Fibroblast of lung (primary cell): ENCODE data around the gene SLC43A1. TPM values are rescaled to one million over a fixed set of nuclear protein-coding genes. Genes with fewer than 3 reads are reported as not detected.

Experiments
- DNase-seq, 2 donors: peaks; one replicate each; pipeline versions ENCODE4 v3.0.0 to v3.0.0-alpha.2; 2010; ENCODE audit warnings: low read depth in 2 of 2
- H2AFZ ChIP-seq: 2 replicates; pipeline ENCODE4 v1.5.1; 2012; ENCODE audit warnings: low read length, control low read depth, inconsistent platforms
- H3K27ac ChIP-seq: 2 replicates; pipeline ENCODE4 v1.5.1; 2011; ENCODE audit warnings: low read length, control low read depth; ENCODE audit not compliant: insufficient read depth
- H3K27me3 ChIP-seq: 2 replicates; pipeline ENCODE4 v1.5.1; 2011; ENCODE audit warnings: mild to moderate bottlenecking, low read length; ENCODE audit not compliant: control insufficient read depth, insufficient read depth
- H3K36me3 ChIP-seq: 2 replicates; pipeline ENCODE4 v1.5.1; 2011; ENCODE audit warnings: low read length; ENCODE audit not compliant: control insufficient read depth, insufficient read depth
- H3K4me1 ChIP-seq: 2 replicates; pipeline ENCODE4 v1.5.1; 2011; ENCODE audit warnings: low read length; ENCODE audit not compliant: control insufficient read depth, insufficient read depth; ENCODE audit errors: extremely low read depth
- H3K4me2 ChIP-seq: 2 replicates; pipeline ENCODE4 v1.5.1; 2011; ENCODE audit warnings: low read length, control low read depth; ENCODE audit not compliant: insufficient read depth; ENCODE audit errors: extremely low read depth
- H3K4me3 ChIP-seq, 4 experiments: fragments of 200-600 bp in 1 of 4; sonication (generic) in 1 of 4; replicated peaks in 1 of 4; 2 replicates each; pipeline ENCODE4 v1.5.1; 2011 to 2016; ENCODE audit warnings: low read length in 4 of 4, low read depth in 3 of 4, mild to moderate bottlenecking in 3 of 4, control low read depth in 2 of 4, inconsistent platforms in 1 of 4, mixed read lengths in 1 of 4; ENCODE audit not compliant: insufficient read depth in 1 of 4; ENCODE audit errors: control extremely low read depth in 1 of 4
- H3K79me2 ChIP-seq: 2 replicates; pipeline ENCODE4 v1.5.1; 2012; ENCODE audit warnings: mild to moderate bottlenecking, low read length, inconsistent platforms; ENCODE audit not compliant: control insufficient read depth, insufficient read depth
- H3K9ac ChIP-seq: 2 replicates; pipeline ENCODE4 v1.5.1; 2011; ENCODE audit warnings: mild to moderate bottlenecking, low read length, control low read depth; ENCODE audit not compliant: insufficient read depth
- H3K9me3 ChIP-seq: 2 replicates; pipeline ENCODE4 v1.5.1; 2012; ENCODE audit warnings: low read depth, low read length; ENCODE audit not compliant: control insufficient read depth, insufficient read depth
- H4K20me1 ChIP-seq: 2 replicates; pipeline ENCODE4 v1.5.1; 2011; ENCODE audit warnings: low read length; ENCODE audit not compliant: control insufficient read depth, insufficient read depth; ENCODE audit errors: extremely low read depth
- EZH2 ChIP-seq: IDR thresholded peaks from 2 replicates; pipeline ENCODE4 v1.5.1; 2012; ENCODE audit warnings: low read length, control low read depth, mild to moderate bottlenecking; ENCODE audit errors: missing control alignments
- polyA plus RNA-seq, 2 donors: library from polyadenylated mRNA; depleted of rRNA in 1 of 2; stranded (reverse) in 1 of 2; unstranded in 1 of 2; fragments of >200 nt; gene quantifications; 2 replicates each; pipeline ENCODE4 v1.2.1, GENCODE V29; 2011 to 2012; ENCODE audit warnings: missing spikeins in 1 of 2
- total RNA-seq: library from RNA; depleted of rRNA; stranded (reverse); fragments of >200 nt; gene quantifications from 2 replicates; pipeline ENCODE4 v1.2.1, GENCODE V29; 2014
- TF ChIP-seq, protein P1 (sequence below), 2 donors: IDR thresholded peaks in 1 of 2; conservative IDR thresholded peaks in 1 of 2; 1 replicate in 1 of 2; 2 replicates in 1 of 2; pipeline ENCODE4 v1.5.1; 2011 to 2012; ENCODE audit warnings: low read length in 2 of 2, control low read depth in 1 of 2, inconsistent platforms in 1 of 2, low read depth in 1 of 2, mild to moderate bottlenecking in 1 of 2

Gene SLC43A1
- total and polyA plus RNA-seq, 2 donors (not counting 1 experiment from before 2014, with no cell fraction given) = 13.2 to 19.8 TPM

DNA sequence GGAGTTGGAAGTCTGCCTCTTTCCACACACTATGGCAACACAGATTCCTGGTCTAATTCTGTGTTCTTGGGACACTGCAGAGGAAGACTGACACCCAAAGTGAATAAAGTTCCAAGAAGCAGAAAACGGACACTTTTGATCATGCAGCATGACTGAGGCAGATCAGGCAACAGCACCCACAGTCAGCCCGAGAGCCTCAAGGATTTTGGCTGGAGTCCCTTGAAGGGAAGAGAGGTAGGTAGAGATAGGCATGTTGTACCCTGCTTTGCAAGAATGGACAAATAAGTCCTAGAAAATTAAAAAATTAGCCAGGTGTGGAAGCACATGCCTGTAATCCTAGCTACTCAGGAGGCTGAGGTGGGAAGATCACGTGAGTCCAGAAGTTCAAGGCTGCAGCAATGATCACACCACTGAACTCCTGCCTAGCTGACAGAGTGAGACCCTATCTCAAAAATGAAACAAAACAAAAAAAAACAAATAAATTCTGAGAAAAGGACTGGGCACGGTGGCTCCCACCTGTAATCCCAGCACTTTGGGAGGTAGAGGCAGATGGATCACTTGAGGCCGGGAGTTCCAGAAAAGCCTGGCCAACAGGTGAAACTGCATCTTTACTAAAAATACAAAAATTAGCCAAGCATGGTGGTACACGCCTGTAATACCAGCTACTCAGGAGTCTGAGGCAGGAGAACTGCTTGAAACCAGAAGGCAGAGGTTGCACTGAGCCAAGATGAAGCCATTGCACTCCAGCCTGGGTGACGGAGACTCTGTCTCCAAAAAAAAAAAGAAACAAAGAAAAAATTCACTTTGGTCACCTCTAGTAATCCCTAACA is 6.9 kb downstream of the SLC43A1 start:
- no peaks in the 10 kb centered on the region for H3K27me3 ChIP-seq
- no peaks in the 10 kb centered on the region for H4K20me1 ChIP-seq
- H3K9me3 ChIP-seq = no peaks in the 10 kb centered on the region
- H2AFZ ChIP-seq = no peak overlapping the region
- DNase-seq = no peak
- no peak overlapping the region for H3K9ac ChIP-seq
- H3K27ac ChIP-seq = no peak overlapping the region
- peaks cover 3% of the 10 kb centered on the region for H3K36me3 ChIP-seq
- no peaks in the 10 kb centered on the region for H3K79me2 ChIP-seq
- H3K4me2 ChIP-seq = no peak overlapping the region
- TF ChIP-seq, protein P1, sequence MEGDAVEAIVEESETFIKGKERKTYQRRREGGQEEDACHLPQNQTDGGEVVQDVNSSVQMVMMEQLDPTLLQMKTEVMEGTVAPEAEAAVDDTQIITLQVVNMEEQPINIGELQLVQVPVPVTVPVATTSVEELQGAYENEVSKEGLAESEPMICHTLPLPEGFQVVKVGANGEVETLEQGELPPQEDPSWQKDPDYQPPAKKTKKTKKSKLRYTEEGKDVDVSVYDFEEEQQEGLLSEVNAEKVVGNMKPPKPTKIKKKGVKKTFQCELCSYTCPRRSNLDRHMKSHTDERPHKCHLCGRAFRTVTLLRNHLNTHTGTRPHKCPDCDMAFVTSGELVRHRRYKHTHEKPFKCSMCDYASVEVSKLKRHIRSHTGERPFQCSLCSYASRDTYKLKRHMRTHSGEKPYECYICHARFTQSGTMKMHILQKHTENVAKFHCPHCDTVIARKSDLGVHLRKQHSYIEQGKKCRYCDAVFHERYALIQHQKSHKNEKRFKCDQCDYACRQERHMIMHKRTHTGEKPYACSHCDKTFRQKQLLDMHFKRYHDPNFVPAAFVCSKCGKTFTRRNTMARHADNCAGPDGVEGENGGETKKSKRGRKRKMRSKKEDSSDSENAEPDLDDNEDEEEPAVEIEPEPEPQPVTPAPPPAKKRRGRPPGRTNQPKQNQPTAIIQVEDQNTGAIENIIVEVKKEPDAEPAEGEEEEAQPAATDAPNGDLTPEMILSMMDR (conservative IDR thresholded peaks at IDR 0.05 in 1 of 2, IDR thresholded peaks at IDR 0.05 in 1 of 2; ENCODE audit: low read depth in 1 of 2, low read length in 2 of 2) = no peak
- TF ChIP-seq EZH2 = no peak
- no peaks in the 10 kb centered on the region for H3K4me1 ChIP-seq
- no peak overlapping the region for H3K4me3 ChIP-seq

GRCh38 chr11:57506522-57506921 is 9.0 kb downstream of the SLC43A1 start:
- TF ChIP-seq EZH2 = no peak
- TF ChIP-seq, protein P1 (conservative IDR thresholded peaks at IDR 0.05 in 1 of 2, IDR thresholded peaks at IDR 0.05 in 1 of 2; ENCODE audit: low read depth in 1 of 2, low read length in 2 of 2) = no peak
- Histone ChIP-seq H4K20me1 (no peaks in the 10 kb centered on the region), H3K4me1 (no peaks in the 10 kb centered on the region), H3K9me3 (no peaks in the 10 kb centered on the region), H2AFZ (no peak overlapping the region), H3K36me3 (no peaks in the 10 kb centered on the region), H3K4me3 (no peak overlapping the region), H3K79me2 (no peaks in the 10 kb centered on the region), H3K27me3 (no peaks in the 10 kb centered on the region), H3K9ac (no peak overlapping the region), H3K4me2 (no peak overlapping the region), H3K27ac (no peak overlapping the region)
- no peak for DNase-seq

DNA sequence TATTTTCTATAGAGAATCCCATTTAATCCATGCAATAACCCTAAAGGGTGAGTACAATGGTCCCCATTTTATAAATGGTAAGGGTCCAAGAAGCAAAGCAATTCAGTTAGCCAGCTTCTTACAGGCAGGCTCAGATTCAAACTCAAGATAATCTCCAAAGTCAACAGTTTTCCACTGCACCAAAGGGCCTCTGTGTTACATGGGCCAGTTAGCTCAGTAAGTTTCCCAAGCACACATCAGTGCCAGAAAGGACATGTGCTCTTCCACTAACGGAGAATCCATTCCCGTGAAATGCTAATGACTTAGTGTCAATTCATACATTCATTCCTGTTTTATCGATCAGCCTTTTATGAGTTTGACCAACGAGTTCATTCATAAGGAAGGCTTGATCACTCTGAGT is 11.0 kb downstream of the SLC43A1 start:
- no peak overlapping the region for H3K4me2 ChIP-seq
- H3K9ac ChIP-seq = no peak overlapping the region
- H3K4me3 ChIP-seq = no peak overlapping the region
- DNase-seq = no peak
- H3K36me3 ChIP-seq = peaks cover 2% of the 10 kb centered on the region
- no peak overlapping the region for H3K27ac ChIP-seq
- TF ChIP-seq, protein P1 (conservative IDR thresholded peaks at IDR 0.05 in 1 of 2, IDR thresholded peaks at IDR 0.05 in 1 of 2; ENCODE audit: low read depth in 1 of 2, low read length in 2 of 2) = no peak
- TF ChIP-seq EZH2 = no peak
- H2AFZ ChIP-seq = no peak overlapping the region
- no peaks in the 10 kb centered on the region for H3K79me2 ChIP-seq
- H4K20me1 ChIP-seq = no peaks in the 10 kb centered on the region
- H3K9me3 ChIP-seq = no peaks in the 10 kb centered on the region
- peaks cover 7% of the 10 kb centered on the region for H3K4me1 ChIP-seq
- no peaks in the 10 kb centered on the region for H3K27me3 ChIP-seq
